Spinal cord (tissue), 10 donors: ENCODE data around the gene PPP1R37. TPM values are rescaled to one million over a fixed set of nuclear protein-coding genes. Genes with fewer than 3 reads are reported as not detected.

Experiments
- DNase-seq, 6 donors: peaks; one replicate each; pipeline versions ENCODE4 v3.0.0 to v3.0.0-alpha.2; 2013 to 2015; ENCODE audit warnings: low spot score in 6 of 6, low read depth in 4 of 6
- H3K27ac ChIP-seq: one replicate; pipeline ENCODE4 v1.5.1; 2013; ENCODE audit warnings: low read depth, low read length, control low read depth
- H3K27me3 ChIP-seq: one replicate; pipeline ENCODE4 v1.6.1; 2013; ENCODE audit warnings: low read length; ENCODE audit not compliant: control insufficient read depth, insufficient read depth
- H3K36me3 ChIP-seq: one replicate; pipeline ENCODE4 v1.6.1; 2013; ENCODE audit warnings: low read length; ENCODE audit not compliant: control insufficient read depth, insufficient read depth
- H3K4me1 ChIP-seq: one replicate; pipeline ENCODE4 v1.6.1; 2013; ENCODE audit warnings: low read length; ENCODE audit not compliant: control insufficient read depth, insufficient read depth
- H3K4me3 ChIP-seq: one replicate; pipeline ENCODE4 v1.5.1; 2013; ENCODE audit warnings: low read depth, low read length, control low read depth
- H3K9me3 ChIP-seq: one replicate; pipeline ENCODE4 v1.6.1; 2013; ENCODE audit warnings: low read length; ENCODE audit not compliant: control insufficient read depth, insufficient read depth
- WGBS: methylation state at CpG from one replicate; pipeline ENCODE4 v1.1.5; 2013; ENCODE audit warnings: missing lambda C conversion rate; ENCODE audit not compliant: insufficient coverage; 5-methylcytosine and 5-hydroxymethylcytosine counted together
- polyA plus RNA-seq, 2 donors: library from polyadenylated mRNA; unstranded; fragments of 120-200 nt; gene quantifications; one replicate each; pipeline ENCODE4 v1.2.1, GENCODE V29; 2013; ENCODE audit not compliant: insufficient read length in 2 of 2
- total RNA-seq, 2 donors: library from RNA; depleted of rRNA in 1 of 2; stranded (reverse); fragments of 120-200 nt in 1 of 2; fragments of >200 nt in 1 of 2; gene quantifications; one replicate each; pipeline versions ENCODE4 v1.2.3 to v1.2.4, GENCODE V29; 2013 to 2014
- donor health status: healthy.

The PPP1R37 gene
- total and polyA plus RNA-seq, 4 donors = 14.4 to 39.6 (median 31.5) TPM

DNA sequence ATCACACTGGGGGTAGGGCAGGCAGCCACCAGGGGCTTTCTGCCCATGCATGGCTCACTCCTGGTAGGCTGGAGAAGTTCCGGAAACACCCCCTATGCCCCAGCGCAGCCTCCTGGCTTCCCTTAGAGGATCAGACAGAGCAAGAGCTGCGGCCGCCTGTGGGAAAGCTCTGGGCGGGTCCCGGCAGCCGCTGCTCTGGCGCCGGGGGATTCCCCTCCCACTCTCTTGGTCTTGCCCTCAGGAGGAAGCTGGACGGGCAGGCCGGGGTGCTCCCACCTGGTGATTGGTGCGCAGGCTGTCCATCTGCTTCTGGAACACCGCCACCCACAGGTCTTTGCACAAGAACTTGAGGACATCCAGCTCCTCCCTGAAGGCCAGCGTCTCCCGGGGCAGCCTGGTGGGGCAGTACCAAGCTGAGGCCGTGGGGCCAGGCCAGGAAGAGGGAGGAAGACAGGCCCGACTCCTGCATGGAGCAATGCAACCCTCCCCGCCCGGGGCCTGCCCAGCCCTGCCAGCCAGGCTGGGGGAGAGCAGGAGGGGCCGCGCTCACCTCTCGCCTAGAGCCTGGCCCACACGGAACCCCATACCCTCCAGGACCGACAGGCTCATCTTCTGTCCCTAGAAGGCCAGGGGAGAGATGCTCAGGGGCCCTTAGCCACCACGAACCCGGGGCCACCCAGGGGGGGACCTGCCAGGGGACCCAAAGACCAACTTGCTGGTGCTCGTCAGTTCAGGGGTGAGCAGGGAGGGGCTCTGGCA is 71.8 kb downstream of the PPP1R37 start:
- Histone ChIP-seq H3K4me1 (peaks cover 20% of the 10 kb centered on the region), H3K36me3 (peaks cover 37% of the 10 kb centered on the region), H3K4me3 (no peak overlapping the region), H3K27ac (no peak overlapping the region), H3K9me3 (no peaks in the 10 kb centered on the region), H3K27me3 (peaks cover 18% of the 10 kb centered on the region)
- 49% methylated on average over 27 of the region's 27 CpGs for WGBS
- no peak for DNase-seq

- no peak for DNase-seq
- Histone ChIP-seq H3K36me3 (peaks cover 36% of the 10 kb centered on the region), H3K9me3 (no peaks in the 10 kb centered on the region), H3K27ac (no peak overlapping the region), H3K27me3 (no peaks in the 10 kb centered on the region), H3K4me3 (no peak overlapping the region), H3K4me1 (peaks cover 24% of the 10 kb centered on the region)
- 47% methylated on average over 14 of the region's 14 CpGs for WGBS
Observed at GRCh38 chr19:45166723-45167252, 73.8 kb downstream of the PPP1R37 start.

GRCh38 chr19:45168767-45169351 is 75.9 kb downstream of the PPP1R37 start:
- 90% methylated on average over 15 of the region's 16 CpGs for WGBS
- Histone ChIP-seq H3K36me3 (peaks cover 25% of the 10 kb centered on the region), H3K27ac (no peak overlapping the region), H3K4me1 (peaks cover 18% of the 10 kb centered on the region), H3K9me3 (no peaks in the 10 kb centered on the region), H3K4me3 (no peak overlapping the region), H3K27me3 (no peaks in the 10 kb centered on the region)
- no peak for DNase-seq

DNA sequence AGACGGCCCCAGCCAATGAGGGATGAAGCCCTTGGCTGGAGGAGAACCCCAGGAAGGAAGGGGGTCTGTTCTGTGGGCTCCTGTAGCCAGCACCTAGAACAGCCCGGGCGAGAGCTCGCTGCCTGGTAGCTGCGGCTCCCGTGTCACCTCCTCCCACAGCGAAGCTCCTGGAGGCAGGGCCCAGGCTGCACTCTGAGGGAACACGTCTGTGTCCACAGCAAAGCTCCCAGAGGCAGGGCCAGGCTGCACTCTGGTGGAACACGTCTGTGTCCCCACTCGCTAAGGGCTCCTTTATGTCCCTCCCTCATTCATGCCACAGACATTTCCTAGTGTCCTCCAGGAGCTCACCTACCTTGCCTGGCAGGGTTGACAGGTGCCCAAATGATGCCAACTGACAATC is 76.6 kb downstream of the PPP1R37 start:
- no peak overlapping the region for H3K27ac ChIP-seq
- no peaks in the 10 kb centered on the region for H3K9me3 ChIP-seq
- H3K36me3 ChIP-seq = peaks cover 24% of the 10 kb centered on the region
- peaks cover 17% of the 10 kb centered on the region for H3K4me1 ChIP-seq
- no peaks in the 10 kb centered on the region for H3K27me3 ChIP-seq
- WGBS = 91% methylated on average over 9 of the region's 10 CpGs
- H3K4me3 ChIP-seq = no peak overlapping the region
- no peak for DNase-seq

DNA sequence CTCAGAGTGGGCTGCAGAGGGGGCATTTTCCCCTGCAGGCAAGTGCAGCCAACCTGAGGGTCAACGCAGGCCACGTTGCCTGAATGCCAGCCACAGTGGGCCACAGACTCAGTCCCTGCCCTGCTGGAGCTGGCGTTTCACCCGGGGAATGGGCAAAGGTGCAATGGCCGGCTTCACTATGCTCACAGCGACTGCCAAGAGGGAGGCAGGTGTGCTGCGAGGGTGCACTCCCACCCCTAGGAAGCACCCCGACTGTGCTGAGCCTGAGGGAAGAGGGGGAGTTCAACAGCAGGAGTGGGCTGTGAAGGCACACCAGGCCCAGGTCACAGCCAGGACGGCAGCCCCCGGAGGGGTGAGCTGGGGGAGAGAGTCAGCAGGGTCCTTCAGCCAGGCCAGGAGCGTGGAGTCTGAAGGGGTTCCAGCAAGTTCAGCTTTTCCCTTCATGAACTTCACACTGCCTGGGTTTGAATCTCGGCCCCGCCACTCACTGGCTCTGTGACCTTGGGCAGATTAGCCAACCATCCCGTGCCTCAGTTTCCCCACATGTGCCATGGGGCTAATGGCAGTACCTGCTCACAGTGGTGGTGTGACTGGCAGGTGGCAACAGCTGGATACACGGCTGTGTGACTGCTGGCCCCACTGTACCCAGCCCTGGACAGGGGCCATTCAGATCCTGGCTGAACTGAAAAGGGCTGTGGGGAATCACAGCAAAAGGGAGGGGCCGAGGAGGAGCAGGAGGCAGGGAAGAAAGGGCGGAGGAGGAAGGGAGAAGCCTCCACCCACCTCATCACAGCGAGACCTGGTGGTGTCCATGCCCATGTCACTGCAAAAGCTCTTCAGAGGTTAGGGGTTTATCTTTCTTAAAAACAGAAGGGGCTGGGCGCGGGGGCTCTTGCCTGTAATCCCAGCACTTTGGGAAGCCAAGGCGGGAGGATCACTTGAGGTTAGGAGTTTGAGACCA is 77.4 kb downstream of the PPP1R37 start:
- H3K27me3 ChIP-seq = no peaks in the 10 kb centered on the region
- no peak overlapping the region for H3K4me3 ChIP-seq
- H3K36me3 ChIP-seq = peaks cover 17% of the 10 kb centered on the region
- H3K9me3 ChIP-seq = no peaks in the 10 kb centered on the region
- peaks cover 12% of the 10 kb centered on the region for H3K4me1 ChIP-seq
- no peak overlapping the region for H3K27ac ChIP-seq
- no peak for DNase-seq
- WGBS = 91% methylated on average over 18 of the region's 21 CpGs

- WGBS = 57% methylated on average over 2 of the region's 7 CpGs
- no peak for DNase-seq
- Histone ChIP-seq H3K36me3 (peaks cover 17% of the 10 kb centered on the region), H3K27ac (peak overlapping the region; percentile 40), H3K4me1 (peaks cover 12% of the 10 kb centered on the region), H3K4me3 (no peak overlapping the region), H3K27me3 (no peaks in the 10 kb centered on the region), H3K9me3 (no peaks in the 10 kb centered on the region)
Observed at GRCh38 chr19:45171211-45171623, 78.2 kb downstream of the PPP1R37 start.

- H3K27me3 ChIP-seq = no peaks in the 10 kb centered on the region
- no peaks in the 10 kb centered on the region for H3K9me3 ChIP-seq
- H3K27ac ChIP-seq = no peak overlapping the region
- no peak for DNase-seq
- peaks cover 10% of the 10 kb centered on the region for H3K4me1 ChIP-seq
- peaks cover 12% of the 10 kb centered on the region for H3K36me3 ChIP-seq
- 77% methylated on average over 3 of the region's 4 CpGs for WGBS
- no peak overlapping the region for H3K4me3 ChIP-seq
Observed at GRCh38 chr19:45172173-45172572, 79.2 kb downstream of the PPP1R37 start.

- Histone ChIP-seq H3K27ac (no peak overlapping the region), H3K4me3 (no peak overlapping the region), H3K36me3 (peaks cover 12% of the 10 kb centered on the region), H3K27me3 (no peaks in the 10 kb centered on the region), H3K9me3 (no peaks in the 10 kb centered on the region), H3K4me1 (peaks cover 14% of the 10 kb centered on the region)
- DNase-seq = no peak
- 92% methylated on average over 11 of the region's 18 CpGs for WGBS
Observed at GRCh38 chr19:45172611-45173208, 79.7 kb downstream of the PPP1R37 start.

GRCh38 chr19:45173816-45174215 is 80.8 kb downstream of the PPP1R37 start:
- Histone ChIP-seq H3K27me3 (no peaks in the 10 kb centered on the region), H3K9me3 (no peaks in the 10 kb centered on the region), H3K4me1 (peaks cover 14% of the 10 kb centered on the region), H3K4me3 (no peak overlapping the region), H3K36me3 (peaks cover 11% of the 10 kb centered on the region), H3K27ac (no peak overlapping the region)
- 84% methylated on average over 11 of the region's 12 CpGs for WGBS
- DNase-seq = no peak
